Hepatocyte (in vitro differentiated cells): Measurements from ENCODE around the gene INMT. TPM values are rescaled to one million over a fixed set of nuclear protein-coding genes. Genes with fewer than 3 reads are reported as not detected.

Experiments used
- DNase-seq: peaks from one replicate; pipeline ENCODE4 v3.0.0-alpha.2; 2016; ENCODE audit warnings: low spot score
- H2AFZ ChIP-seq: fragments of 200-600 bp; sonication (generic); 2 replicates; pipeline ENCODE4 v1.6.0; 2016; ENCODE audit warnings: antibody characterized with exemption, mild to moderate bottlenecking
- H3K27ac ChIP-seq: fragments of 200-600 bp; sonication (generic); 2 replicates; pipeline ENCODE4 v1.5.1; 2016; ENCODE audit warnings: mild to moderate bottlenecking
- H3K27me3 ChIP-seq: fragments of 200-600 bp; sonication (generic); 2 replicates; pipeline ENCODE4 v1.6.1; 2016
- H3K36me3 ChIP-seq: fragments of 200-600 bp; sonication (generic); replicated peaks from 2 replicates; pipeline ENCODE4 v1.5.1; 2016; ENCODE audit warnings: low read depth; ENCODE audit not compliant: insufficient read depth
- H3K4me1 ChIP-seq: fragments of 200-600 bp; sonication (generic); 2 replicates; pipeline ENCODE4 v1.5.1; 2016; ENCODE audit warnings: mild to moderate bottlenecking, moderate library complexity; ENCODE audit not compliant: insufficient read depth
- H3K4me2 ChIP-seq: fragments of 200-600 bp; sonication (generic); 2 replicates; pipeline ENCODE4 v1.6.0; 2016
- H3K4me3 ChIP-seq: fragments of 200-600 bp; sonication (generic); 2 replicates; pipeline ENCODE4 v1.5.1; 2016; ENCODE audit warnings: mild to moderate bottlenecking
- H3K79me2 ChIP-seq: fragments of 200-600 bp; sonication (generic); 2 replicates; pipeline ENCODE4 v1.6.0; 2017; ENCODE audit warnings: mild to moderate bottlenecking
- H3K9me2 ChIP-seq: fragments of 200-600 bp; sonication (generic); replicated peaks from 2 replicates; pipeline ENCODE4 v1.6.0; 2017; ENCODE audit warnings: mild to moderate bottlenecking; ENCODE audit not compliant: insufficient read depth
- H3K9me3 ChIP-seq: fragments of 200-600 bp; sonication (generic); 2 replicates; pipeline ENCODE4 v1.5.1; 2016; ENCODE audit warnings: low read depth, mild to moderate bottlenecking
- H4K20me1 ChIP-seq: fragments of 200-600 bp; sonication (generic); 2 replicates; pipeline ENCODE4 v1.6.0; 2016; ENCODE audit warnings: mild to moderate bottlenecking; ENCODE audit not compliant: insufficient read depth, poor library complexity, severe bottlenecking
- CTCF ChIP-seq: fragments of 200-600 bp; sonication (generic); IDR thresholded peaks from 2 replicates; pipeline ENCODE4 v1.5.1; 2016; ENCODE audit warnings: antibody characterized with exemption, mild to moderate bottlenecking; ENCODE audit not compliant: poor library complexity
- EZH2 ChIP-seq: fragments of 200-600 bp; sonication (generic); IDR thresholded peaks from 2 replicates; pipeline ENCODE4 v1.6.1; 2016; ENCODE audit warnings: antibody characterized with exemption, mild to moderate bottlenecking, borderline replicate concordance
- EZH2phosphoT487 ChIP-seq: fragments of 200-600 bp; sonication (generic); IDR thresholded peaks from one replicate; pipeline ENCODE4 v1.6.1; 2018; ENCODE audit warnings: antibody characterized with exemption, mild to moderate bottlenecking, low read depth, moderate library complexity; ENCODE audit not compliant: unreplicated experiment, severe bottlenecking
- WGBS: methylation state at CpG from one replicate; pipeline ENCODE4 v1.1.6; 2016; ENCODE audit warnings: low lambda C conversion rate; ENCODE audit errors: missing lambda C conversion rate; 5-methylcytosine and 5-hydroxymethylcytosine counted together
- polyA plus RNA-seq: library from polyadenylated mRNA; unstranded; fragments of >200 nt; fragmentation: Nextera tagmentation; extraction: Ambion mirVana; gene quantifications from 2 replicates; pipeline ENCODE4 v1.2.1, GENCODE V29; 2016
- total RNA-seq: library from RNA; depleted of rRNA; stranded (reverse); fragments of >200 nt; gene quantifications from 2 replicates; pipeline ENCODE4 v1.2.3, GENCODE V29; 2014

Gene INMT
- total and polyA plus RNA-seq, 2 experiments from 2014 or later, result 17.4 to 18.4 TPM

GRCh38 chr7:30800785-30801252 is 48.9 kb downstream of the INMT start:
- Histone ChIP-seq H3K79me2 (no peaks in the 10 kb centered on the region), H3K4me1 (peaks cover 33% of the 10 kb centered on the region), H3K27ac (no peak overlapping the region), H3K36me3 (no peaks in the 10 kb centered on the region), H3K27me3 (no peaks in the 10 kb centered on the region), H3K4me3 (no peak overlapping the region), H3K9me2 (no peaks in the 10 kb centered on the region), H4K20me1 (no peaks in the 10 kb centered on the region), H3K9me3 (no peaks in the 10 kb centered on the region), H2AFZ (no peak overlapping the region), H3K4me2 (no peak overlapping the region)
- no peak for TF ChIP-seq EZH2
- TF ChIP-seq CTCF, result peak; percentile 85
- no peak for TF ChIP-seq EZH2phosphoT487
- peak; percentile 84 for DNase-seq
- WGBS, result 61% methylated on average over 6 of the region's 6 CpGs

- Histone ChIP-seq H3K4me3 (no peak overlapping the region), H3K27ac (no peak overlapping the region), H3K4me2 (no peak overlapping the region), H3K9me2 (no peaks in the 10 kb centered on the region), H3K9me3 (no peaks in the 10 kb centered on the region), H3K36me3 (no peaks in the 10 kb centered on the region), H3K27me3 (no peaks in the 10 kb centered on the region), H3K79me2 (no peaks in the 10 kb centered on the region), H3K4me1 (peaks cover 15% of the 10 kb centered on the region), H4K20me1 (no peaks in the 10 kb centered on the region), H2AFZ (no peak overlapping the region)
- no peak for TF ChIP-seq EZH2
- no peak for DNase-seq
- 96% methylated on average over 4 of the region's 4 CpGs for WGBS
These were observed 50.9 kb downstream of the INMT start for GRCh38 chr7:30802812-30803211.

DNA sequence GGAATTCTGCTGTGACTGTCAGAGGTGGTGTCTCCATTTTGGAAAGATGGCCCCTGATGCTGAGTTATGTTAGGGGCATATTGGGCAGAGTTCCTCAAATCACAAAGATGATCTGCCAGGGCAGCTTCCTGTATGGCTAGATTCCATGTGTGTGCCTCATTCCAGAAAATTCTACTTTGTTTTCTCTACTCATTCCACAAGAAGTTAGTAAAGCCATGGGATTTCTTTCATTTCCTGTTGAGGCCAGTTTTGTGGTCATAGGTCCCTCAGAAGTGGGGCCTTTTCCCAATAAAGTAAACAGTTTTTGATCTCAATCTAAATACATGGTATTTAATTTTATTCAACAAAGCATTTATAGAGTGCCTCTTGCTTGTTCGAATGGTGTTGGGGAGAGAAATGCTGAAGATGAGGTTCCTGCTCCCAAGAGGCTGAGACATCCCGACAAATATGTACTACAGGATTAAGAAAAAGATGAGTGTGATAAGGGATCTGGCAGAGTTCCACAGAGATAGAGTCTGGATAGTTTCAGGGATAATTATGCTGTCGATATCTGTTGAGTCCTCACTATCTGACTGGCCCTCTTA is 52.2 kb downstream of the INMT start:
- H4K20me1 ChIP-seq, result no peaks in the 10 kb centered on the region
- WGBS, result 33% methylated on average over 3 of the region's 3 CpGs
- H3K36me3 ChIP-seq, result no peaks in the 10 kb centered on the region
- H3K4me3 ChIP-seq, result no peak overlapping the region
- no peaks in the 10 kb centered on the region for H3K79me2 ChIP-seq
- no peaks in the 10 kb centered on the region for H3K9me3 ChIP-seq
- H3K4me1 ChIP-seq, result peaks cover 10% of the 10 kb centered on the region
- H3K27me3 ChIP-seq, result no peaks in the 10 kb centered on the region
- no peak for DNase-seq
- H3K9me2 ChIP-seq, result no peaks in the 10 kb centered on the region
- H3K27ac ChIP-seq, result peak overlapping the region; percentile 17
- no peak for TF ChIP-seq CTCF
- TF ChIP-seq EZH2, result no peak
- peak; percentile 79 for TF ChIP-seq EZH2phosphoT487
- H3K4me2 ChIP-seq, result no peak overlapping the region
- H2AFZ ChIP-seq, result no peak overlapping the region

DNA sequence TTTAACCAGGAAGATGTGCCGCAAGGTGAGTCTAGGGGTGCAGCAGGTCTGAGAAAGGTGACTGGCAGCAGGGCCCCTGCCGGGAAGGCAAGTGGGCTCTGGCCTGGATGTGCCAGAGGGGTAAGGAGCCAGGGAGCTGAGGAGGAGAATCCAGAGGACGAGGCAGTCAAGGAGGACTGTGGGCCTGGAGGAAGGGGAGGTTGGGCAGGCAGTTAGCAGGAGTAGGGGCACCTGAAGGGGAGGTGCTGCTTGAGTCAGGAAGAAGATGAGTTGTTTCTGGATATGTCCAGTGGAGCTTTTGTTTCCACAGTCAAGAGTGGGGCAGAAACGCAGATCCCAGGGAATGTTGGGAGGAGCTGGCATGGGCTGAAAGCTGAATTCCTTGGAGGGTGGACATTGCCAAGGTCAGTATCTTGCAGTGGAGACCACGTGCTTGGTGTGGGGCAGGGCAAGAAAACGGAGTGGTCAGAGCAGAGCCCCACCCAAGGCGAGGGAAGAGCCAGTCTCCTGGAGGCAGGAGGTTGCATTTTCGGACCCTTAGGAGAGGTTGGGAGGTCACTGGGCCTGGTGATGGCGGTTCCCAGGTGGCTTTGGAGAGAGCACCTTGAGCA is 53.3 kb downstream of the INMT start:
- no peaks in the 10 kb centered on the region for H3K9me2 ChIP-seq
- WGBS, result 100% methylated on average over 9 of the region's 9 CpGs
- no peaks in the 10 kb centered on the region for H3K36me3 ChIP-seq
- no peak overlapping the region for H3K4me3 ChIP-seq
- H3K27ac ChIP-seq, result no peak overlapping the region
- H2AFZ ChIP-seq, result no peak overlapping the region
- no peaks in the 10 kb centered on the region for H4K20me1 ChIP-seq
- H3K27me3 ChIP-seq, result no peaks in the 10 kb centered on the region
- no peaks in the 10 kb centered on the region for H3K79me2 ChIP-seq
- DNase-seq, result no peak
- H3K4me1 ChIP-seq, result peaks cover 10% of the 10 kb centered on the region
- TF ChIP-seq EZH2 (no peak), EZH2phosphoT487 (no peak), CTCF (no peak)
- H3K4me2 ChIP-seq, result no peak overlapping the region
- H3K9me3 ChIP-seq, result no peaks in the 10 kb centered on the region
